Activated CD4-positive, alpha-beta T cell treated with anti-CD3 and anti-CD28 coated beads for 36 hours (primary cell): Measurements from ENCODE around the gene CARHSP1. TPM values are rescaled to one million over a fixed set of nuclear protein-coding genes. Genes with fewer than 3 reads are reported as not detected.

Source experiments
- ATAC-seq: fragments of 200-7000 bp; cut with Tn5 transposase; one replicate; pipeline ENCODE4 v1.10.0; 2021; ENCODE audit warnings: mild to moderate bottlenecking, moderate library complexity
- CTCF ChIA-PET: fragments of 350-600 bp; sonication (Branson Sonifier 250); formaldehyde crosslinking; loops from one replicate; lab custom pipeline; 2021; ENCODE audit warnings: antibody characterized with exemption; lab: Charles Lee
- POLR2A ChIA-PET: fragments of 350-600 bp; sonication (Branson Sonifier 250); formaldehyde crosslinking; loops from one replicate; lab custom pipeline; 2021; ENCODE audit warnings: antibody characterized with exemption, inconsistent platforms; lab: Charles Lee
- DNase-seq: peaks from one replicate; pipeline ENCODE4 v3.0.0-alpha.2; 2020
- H3K27ac Mint-ChIP-seq: one replicate; pipeline ENCODE4 v1.8.0; 2021; ENCODE audit warnings: mixed read lengths
- H3K27me3 Mint-ChIP-seq: one replicate; pipeline ENCODE4 v1.8.0; 2021; ENCODE audit warnings: mixed read lengths
- H3K36me3 Mint-ChIP-seq: one replicate; pipeline ENCODE4 v1.8.0; 2021; ENCODE audit warnings: low read depth, mixed read lengths
- H3K4me1 Mint-ChIP-seq: one replicate; pipeline ENCODE4 v1.8.0; 2021; ENCODE audit warnings: mixed read lengths
- H3K4me3 Mint-ChIP-seq: one replicate; pipeline ENCODE4 v1.8.0; 2021; ENCODE audit warnings: mild to moderate bottlenecking, moderate library complexity, mixed read lengths
- H3K9me3 Mint-ChIP-seq: one replicate; pipeline ENCODE4 v1.8.0; 2021; ENCODE audit warnings: low read depth, mixed read lengths
- intact Hi-C, 2 experiments: fragments of 100-400 bp; cut with DNase I in 1 of 2; cut with micrococcal nuclease in 1 of 2; formaldehyde crosslinking; loops; one replicate each; pipeline versions ENCODE4 v1.14.2 to v1.15.1; 2022 to 2024; cut with DNase I, micrococcal nuclease
- total RNA-seq, 2 experiments: library from RNA; stranded (reverse); gene quantifications; one replicate each; pipeline ENCODE4 v1.2.3, GENCODE V29; 2021

Gene CARHSP1
- total RNA-seq, 2 experiments from 2014 or later, result 49.4 to 64.5 TPM

DNA sequence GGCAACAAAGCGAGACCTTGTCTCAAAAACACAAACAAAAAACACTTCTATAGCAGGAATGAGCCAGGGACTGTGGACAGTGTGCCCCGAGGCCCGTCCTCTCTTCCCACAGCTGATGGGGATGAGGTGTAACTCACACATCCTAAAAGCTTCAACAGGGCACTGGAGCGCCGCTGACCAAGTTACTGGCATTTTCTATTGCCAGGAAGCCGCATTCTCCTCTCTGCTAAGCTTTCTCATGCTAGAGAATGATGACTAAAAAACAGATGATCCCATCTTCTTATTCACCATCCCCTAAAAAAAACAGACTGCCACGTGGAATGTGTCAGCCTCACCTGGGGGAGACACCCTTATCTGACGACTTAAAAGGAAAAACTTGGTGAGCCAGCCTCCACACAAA is 16.3 kb downstream of the CARHSP1 start:
- intact Hi-C loops, result no loop called here
- CTCF ChIA-PET, result interaction anchor here (0.6 kb wide), 1 partner anchor 32 kb away, joined by 3 read pairs; no protein-coding TSS in a partner anchor
- ATAC-seq (no peak), DNase-seq (no peak)
- no peaks in the 10 kb centered on the region for H3K9me3 Mint-ChIP-seq
- no peak overlapping the region for H3K27ac Mint-ChIP-seq
- H3K36me3 Mint-ChIP-seq, result peaks cover 40% of the 10 kb centered on the region
- peaks cover 27% of the 10 kb centered on the region for H3K4me1 Mint-ChIP-seq
- no peaks in the 10 kb centered on the region for H3K27me3 Mint-ChIP-seq
- POLR2A ChIA-PET, result interaction anchor here (1.0 to 2.5 kb wide), 2 partner anchors 15 to 34 kb away, joined by 3 to 8 read pairs; no protein-coding TSS in a partner anchor
- no peak overlapping the region for H3K4me3 Mint-ChIP-seq

DNA sequence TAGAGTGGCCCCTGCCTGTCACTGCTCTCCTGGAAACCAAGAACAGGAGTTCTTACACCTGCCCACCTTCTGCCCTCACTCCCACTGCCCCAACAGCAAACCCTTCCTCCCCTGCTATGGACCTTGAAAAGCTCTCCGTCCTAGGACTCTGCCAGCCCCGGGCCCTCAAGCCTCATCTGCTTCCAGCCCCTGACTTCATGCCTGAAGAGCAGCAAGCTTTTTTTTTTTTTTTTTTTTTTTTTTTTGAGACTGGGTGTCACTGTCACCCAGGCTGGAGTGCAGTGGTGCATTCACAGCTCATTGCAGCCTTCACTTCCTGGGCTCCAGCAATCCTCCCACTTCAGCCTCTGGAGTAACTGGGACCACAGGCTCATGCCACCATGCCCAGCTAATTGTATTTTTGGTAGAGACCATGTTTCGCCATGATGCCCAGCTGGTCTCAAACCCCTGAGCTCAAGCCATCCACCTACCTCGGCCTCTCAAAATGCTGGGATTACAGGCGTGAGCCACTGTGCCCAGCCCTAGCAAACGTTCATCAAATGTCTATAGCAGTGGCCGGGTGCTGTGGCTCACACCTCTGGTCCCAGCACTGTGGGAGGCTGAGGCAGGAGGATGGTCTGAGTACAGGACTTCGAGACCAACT is 16.9 kb downstream of the CARHSP1 start:
- Mint-ChIP-seq H3K4me3 (no peak overlapping the region), H3K9me3 (no peaks in the 10 kb centered on the region), H3K27me3 (no peaks in the 10 kb centered on the region), H3K27ac (no peak overlapping the region), H3K4me1 (peaks cover 25% of the 10 kb centered on the region), H3K36me3 (peaks cover 39% of the 10 kb centered on the region)
- DNase-seq (no peak), ATAC-seq (no peak)
- intact Hi-C loops, result no loop called here
- ChIA-PET POLR2A (interaction anchor here (1.0 to 2.5 kb wide), 3 partner anchors 16 to 34 kb away, joined by 3 to 8 read pairs (median 6); partner anchors contain the start of gene CARHSP1), CTCF (no interaction called here)

DNA sequence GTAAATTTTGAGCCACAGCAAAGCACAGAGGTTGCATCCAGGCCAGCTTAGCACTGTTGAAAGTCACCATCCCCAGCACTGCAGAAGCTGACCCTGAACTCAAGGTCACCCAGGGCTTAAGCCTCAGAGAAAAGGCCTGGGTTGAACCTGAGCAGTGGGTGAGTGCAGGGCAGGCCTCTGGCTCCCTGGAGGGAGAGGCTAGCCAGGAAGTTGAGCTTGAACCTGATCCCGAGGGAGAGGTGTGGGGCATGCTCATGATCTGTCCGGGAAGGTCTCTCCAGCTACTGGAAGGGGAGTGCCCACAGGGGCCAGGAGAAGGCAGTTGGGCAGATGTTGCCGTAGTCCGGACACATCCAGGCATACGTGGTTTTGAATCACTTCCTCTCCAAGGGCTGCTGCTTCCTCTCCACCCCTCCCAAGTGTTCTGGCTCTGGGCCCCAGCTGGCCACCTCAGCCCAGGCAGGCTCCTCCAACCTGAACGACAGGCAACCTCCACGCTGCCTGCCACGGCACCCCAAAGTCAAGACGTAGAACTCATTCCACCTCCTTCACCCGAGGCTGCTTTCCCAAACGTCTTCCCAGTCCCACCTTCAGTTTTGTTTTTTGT is 18.4 kb downstream of the CARHSP1 start:
- POLR2A ChIA-PET, result interaction anchor here (1.7 to 2.5 kb wide), 2 partner anchors 18 to 19 kb away, joined by 6 to 8 read pairs; partner anchors contain the start of gene CARHSP1
- no peak overlapping the region for H3K4me3 Mint-ChIP-seq
- peak; percentile 32 for ATAC-seq
- DNase-seq, result no peak
- H3K36me3 Mint-ChIP-seq, result peaks cover 36% of the 10 kb centered on the region
- H3K4me1 Mint-ChIP-seq, result peaks cover 25% of the 10 kb centered on the region
- no peaks in the 10 kb centered on the region for H3K27me3 Mint-ChIP-seq
- H3K9me3 Mint-ChIP-seq, result no peaks in the 10 kb centered on the region
- CTCF ChIA-PET, result interaction anchor here (0.7 to 1.2 kb wide), 2 partner anchors 49 to 283 kb away, joined by 3 read pairs; no protein-coding TSS in a partner anchor
- peak overlapping the region; percentile 72 for H3K27ac Mint-ChIP-seq
- intact Hi-C loops, result no loop called here

DNA sequence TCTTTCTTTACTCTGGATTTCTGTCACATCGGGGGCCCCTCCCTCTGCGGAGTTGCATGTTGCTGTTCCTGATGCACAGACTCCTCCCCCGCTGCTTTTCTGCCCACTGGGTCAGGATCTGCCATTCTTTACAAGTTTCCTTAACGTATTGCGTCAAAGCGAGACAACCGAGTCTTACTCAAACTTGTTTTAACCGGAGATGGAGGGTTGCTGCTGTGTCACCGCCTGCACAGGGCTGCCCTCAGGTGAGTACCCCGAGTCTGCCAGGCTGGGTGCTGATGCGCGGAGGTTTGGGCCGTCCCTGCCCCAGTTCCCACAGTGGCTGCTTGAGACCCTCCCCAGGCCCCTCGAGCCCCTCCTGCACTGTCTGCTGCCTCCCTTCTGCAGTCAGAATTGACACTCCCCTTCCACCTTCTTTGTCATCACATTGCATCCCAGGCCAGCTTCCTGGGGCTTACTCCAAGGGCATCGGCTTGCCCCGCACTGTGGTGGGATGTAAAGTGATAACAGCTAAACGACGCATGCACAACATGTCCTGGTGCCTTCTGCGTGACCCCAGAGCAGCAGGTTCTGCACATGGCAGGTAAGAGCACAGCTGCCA is 19.3 kb downstream of the CARHSP1 start:
- intact Hi-C loops, result no loop called here
- H3K4me3 Mint-ChIP-seq, result no peak overlapping the region
- no peaks in the 10 kb centered on the region for H3K9me3 Mint-ChIP-seq
- CTCF ChIA-PET, result no interaction called here
- DNase-seq (no peak), ATAC-seq (no peak)
- POLR2A ChIA-PET, result no interaction called here
- no peaks in the 10 kb centered on the region for H3K27me3 Mint-ChIP-seq
- H3K27ac Mint-ChIP-seq, result peak overlapping the region; percentile 42
- peaks cover 35% of the 10 kb centered on the region for H3K36me3 Mint-ChIP-seq
- peaks cover 25% of the 10 kb centered on the region for H3K4me1 Mint-ChIP-seq

DNA sequence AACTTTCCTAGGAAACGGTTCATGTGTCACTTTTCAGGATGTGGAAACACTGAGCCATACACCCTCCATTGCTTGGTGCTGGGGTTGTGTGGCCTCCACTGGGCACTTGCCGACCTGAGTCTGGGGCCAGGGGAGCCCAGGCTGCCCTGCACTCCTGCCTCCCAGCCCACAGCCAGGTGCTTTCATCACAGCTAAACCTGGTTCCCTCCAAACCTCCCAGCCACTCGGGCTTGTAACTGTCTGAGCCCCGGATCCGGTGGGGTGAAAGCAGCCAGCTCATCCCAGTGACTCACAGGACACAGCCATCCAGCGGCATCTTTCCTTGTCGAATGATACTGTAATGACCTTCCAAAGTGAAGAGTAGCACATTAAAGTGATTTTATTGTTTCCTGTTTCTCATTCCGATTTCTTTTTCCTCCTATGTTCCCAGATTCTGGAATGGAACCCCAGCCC is 19.8 kb downstream of the CARHSP1 start:
- ChIA-PET POLR2A (no interaction called here), CTCF (no interaction called here)
- DNase-seq (no peak), ATAC-seq (no peak)
- no peaks in the 10 kb centered on the region for H3K9me3 Mint-ChIP-seq
- H3K4me1 Mint-ChIP-seq, result peaks cover 25% of the 10 kb centered on the region
- intact Hi-C loops, result no loop called here
- H3K27me3 Mint-ChIP-seq, result no peaks in the 10 kb centered on the region
- H3K27ac Mint-ChIP-seq, result peak overlapping the region; percentile 42
- H3K4me3 Mint-ChIP-seq, result no peak overlapping the region
- H3K36me3 Mint-ChIP-seq, result peaks cover 33% of the 10 kb centered on the region

DNA sequence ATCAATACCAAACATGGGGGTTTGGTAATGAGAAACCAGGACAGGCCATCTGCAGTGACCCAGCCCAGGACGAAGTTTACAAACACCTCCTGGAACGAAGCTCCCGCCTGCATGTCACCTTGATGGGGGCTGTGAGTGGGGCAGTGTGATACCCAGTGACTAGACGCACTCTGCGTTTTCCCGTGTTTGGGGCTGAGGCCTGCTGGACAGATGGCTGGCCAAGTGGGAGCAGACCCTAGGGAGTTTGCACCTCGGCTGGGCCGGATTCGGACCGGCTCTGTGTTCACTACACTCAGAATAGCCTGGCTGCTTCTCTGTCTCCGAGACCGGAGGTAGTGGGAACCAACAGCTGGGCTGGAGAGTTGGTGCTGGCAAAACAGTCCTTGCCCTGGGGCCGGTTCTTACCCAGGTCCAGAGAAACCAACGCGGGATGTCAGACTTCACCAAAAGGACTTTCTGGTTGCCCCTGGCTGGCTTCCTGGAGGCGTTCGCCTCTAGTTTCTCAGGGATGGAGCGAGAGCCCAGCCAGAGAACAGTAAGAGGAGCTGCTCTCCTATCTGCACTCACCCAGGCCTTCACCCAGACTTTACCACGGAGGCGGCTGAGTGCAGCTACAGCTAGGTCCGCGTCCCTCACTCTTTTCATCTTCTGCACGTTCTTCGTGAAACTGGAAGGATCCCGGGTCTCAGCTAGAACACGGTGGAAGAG is 20.4 kb downstream of the CARHSP1 start:
- no peaks in the 10 kb centered on the region for H3K27me3 Mint-ChIP-seq
- H3K4me3 Mint-ChIP-seq, result no peak overlapping the region
- H3K4me1 Mint-ChIP-seq, result peaks cover 22% of the 10 kb centered on the region
- no peaks in the 10 kb centered on the region for H3K9me3 Mint-ChIP-seq
- ATAC-seq, result no peak
- POLR2A ChIA-PET, result no interaction called here
- no peak overlapping the region for H3K27ac Mint-ChIP-seq
- CTCF ChIA-PET, result interaction anchor here (1.1 kb wide), 1 partner anchor 88 kb away, joined by 4 read pairs; no protein-coding TSS in a partner anchor
- intact Hi-C loops, result no loop called here
- DNase-seq, result no peak
- peaks cover 36% of the 10 kb centered on the region for H3K36me3 Mint-ChIP-seq

DNA sequence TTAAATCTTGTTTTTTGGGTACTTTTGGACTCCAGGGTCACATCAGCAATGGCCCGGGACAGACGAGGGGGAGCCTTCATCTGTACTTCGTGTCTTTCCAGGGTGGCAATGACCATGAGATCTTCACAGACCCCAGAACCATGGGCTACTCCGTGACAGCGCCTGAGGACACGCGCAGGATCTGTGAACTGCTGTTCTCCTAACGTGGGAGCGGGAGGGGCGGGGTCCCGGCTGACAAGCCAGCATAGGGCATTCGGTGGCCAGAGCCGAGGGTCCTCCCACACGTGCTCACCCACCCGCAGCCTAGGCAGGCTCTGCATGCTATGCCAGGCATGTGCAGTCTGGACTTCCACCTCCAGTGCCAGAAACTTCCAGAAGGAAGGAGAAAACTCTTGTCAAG is 21.2 kb downstream of the CARHSP1 start:
- H3K36me3 Mint-ChIP-seq, result peaks cover 36% of the 10 kb centered on the region
- no peak overlapping the region for H3K4me3 Mint-ChIP-seq
- no peaks in the 10 kb centered on the region for H3K27me3 Mint-ChIP-seq
- ChIA-PET CTCF (interaction anchor here (0.6 to 1.1 kb wide), 2 partner anchors 52 to 89 kb away, joined by 3 to 4 read pairs; no protein-coding TSS in a partner anchor), POLR2A (no interaction called here)
- ATAC-seq (no peak), DNase-seq (no peak)
- no peaks in the 10 kb centered on the region for H3K9me3 Mint-ChIP-seq
- H3K4me1 Mint-ChIP-seq, result peaks cover 16% of the 10 kb centered on the region
- H3K27ac Mint-ChIP-seq, result no peak overlapping the region
- intact Hi-C loops, result no loop called here

DNA sequence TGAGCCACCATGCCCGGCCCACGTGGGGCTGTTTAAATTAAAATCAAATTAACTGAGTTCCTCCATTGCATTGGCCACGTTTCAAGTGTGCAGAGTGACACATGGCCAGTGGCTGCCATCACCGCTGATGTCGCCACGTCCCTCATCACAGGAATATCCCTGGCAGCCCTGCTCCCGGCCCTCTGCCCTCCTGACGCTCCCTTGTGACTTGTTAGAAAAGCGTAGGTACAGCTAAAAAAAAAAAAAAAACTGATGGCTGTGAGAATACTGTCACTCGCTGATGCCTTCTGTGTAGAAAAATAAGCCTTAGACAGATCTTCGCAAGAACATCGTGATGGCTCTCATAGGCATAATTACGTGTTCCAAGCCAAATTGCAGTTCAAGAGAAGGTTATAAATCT is 21.7 kb downstream of the CARHSP1 start:
- CTCF ChIA-PET, result no interaction called here
- POLR2A ChIA-PET, result no interaction called here

DNA sequence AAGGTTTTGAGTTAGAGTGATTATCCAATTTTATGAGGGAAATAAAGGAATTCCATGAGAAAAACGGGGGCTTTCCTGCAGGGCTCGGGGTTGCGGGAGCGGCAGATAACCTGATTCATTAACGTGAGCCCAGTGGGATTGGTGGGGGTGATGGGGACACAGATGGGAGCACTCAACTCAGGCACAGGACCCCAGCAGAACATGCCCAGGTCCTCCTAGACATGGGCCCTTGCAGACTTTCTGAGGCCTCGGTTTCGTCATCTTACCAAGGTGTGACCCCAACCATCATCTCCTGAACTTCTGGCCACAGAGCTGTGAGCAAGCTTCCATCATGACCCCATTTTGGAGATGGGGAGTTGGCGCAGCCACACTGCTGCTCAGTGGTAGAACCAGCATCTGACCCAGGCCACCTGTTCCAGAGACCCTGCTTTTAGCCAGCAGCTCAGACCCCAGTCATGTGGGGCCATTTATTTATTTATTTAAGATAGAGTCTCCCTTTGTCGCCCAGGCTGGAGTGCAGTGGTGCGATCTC is 22.3 kb downstream of the CARHSP1 start:
- H3K4me1 Mint-ChIP-seq, result peaks cover 16% of the 10 kb centered on the region
- peaks cover 33% of the 10 kb centered on the region for H3K36me3 Mint-ChIP-seq
- POLR2A ChIA-PET, result no interaction called here

More for the DNA sequence above, 21.7 kb downstream of the CARHSP1 start:
- H3K9me3 Mint-ChIP-seq, result no peaks in the 10 kb centered on the region
- H3K36me3 Mint-ChIP-seq, result peaks cover 36% of the 10 kb centered on the region
- H3K4me1 Mint-ChIP-seq, result peaks cover 16% of the 10 kb centered on the region
- ATAC-seq, result no peak
- H3K4me3 Mint-ChIP-seq, result no peak overlapping the region
- no peak for DNase-seq
- intact Hi-C loops, result no loop called here
- no peaks in the 10 kb centered on the region for H3K27me3 Mint-ChIP-seq
- H3K27ac Mint-ChIP-seq, result no peak overlapping the region

DNA sequence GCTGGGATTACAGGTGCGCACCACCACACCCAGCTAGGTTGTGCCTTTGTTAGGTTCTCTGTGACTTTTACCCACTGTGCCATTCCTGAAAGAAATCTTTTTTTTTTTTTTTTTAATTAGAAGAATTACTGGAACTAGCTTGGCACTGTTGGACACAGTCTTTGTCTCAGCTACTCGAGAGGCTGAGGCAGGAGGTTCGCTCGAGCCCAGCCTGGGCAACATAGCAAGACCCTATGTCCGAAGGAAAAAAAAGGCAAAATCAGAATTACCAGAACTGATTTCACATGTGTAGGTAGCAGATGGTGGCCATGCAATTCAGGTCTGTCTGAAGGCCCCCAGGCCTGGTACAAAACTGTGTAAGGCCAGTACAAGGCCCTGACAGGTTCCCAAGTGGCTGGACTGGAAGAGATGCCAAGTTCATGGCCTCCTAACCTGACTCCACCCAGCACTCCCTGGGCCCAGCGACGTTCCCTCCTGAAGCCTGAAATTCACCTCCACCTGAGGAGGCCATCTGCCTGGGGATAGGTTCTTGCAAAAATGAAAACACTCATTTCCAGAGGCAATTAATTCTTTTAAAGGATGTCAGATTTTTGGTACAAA is 23.0 kb downstream of the CARHSP1 start:
- H3K4me1 Mint-ChIP-seq, result peaks cover 14% of the 10 kb centered on the region
- ChIA-PET CTCF (interaction anchor here (0.7 kb wide), 1 partner anchor 138 kb away, joined by 3 read pairs; no protein-coding TSS in a partner anchor), POLR2A (no interaction called here)
- ATAC-seq (no peak), DNase-seq (no peak)
- intact Hi-C loops, result no loop called here
- H3K4me3 Mint-ChIP-seq, result no peak overlapping the region
- H3K9me3 Mint-ChIP-seq, result no peaks in the 10 kb centered on the region
- H3K27ac Mint-ChIP-seq, result no peak overlapping the region
- peaks cover 28% of the 10 kb centered on the region for H3K36me3 Mint-ChIP-seq
- no peaks in the 10 kb centered on the region for H3K27me3 Mint-ChIP-seq

More for the DNA sequence above, 22.3 kb downstream of the CARHSP1 start:
- Mint-ChIP-seq H3K27ac (no peak overlapping the region), H3K27me3 (no peaks in the 10 kb centered on the region), H3K9me3 (no peaks in the 10 kb centered on the region), H3K4me3 (no peak overlapping the region)
- intact Hi-C loops, result no loop called here
- no peak for ATAC-seq
- DNase-seq, result no peak
- CTCF ChIA-PET, result interaction anchor here (0.7 kb wide), 1 partner anchor 138 kb away, joined by 3 read pairs; no protein-coding TSS in a partner anchor
